LNCaP clone FGC (cell line): ENCODE measurements around the gene ASCC1.
"Not testable (repeated sequence)": the region's sequence is repeated elsewhere in the genome, so short reads cannot be mapped to it uniquely, and the experiment has no call there.

ENCODE experiments used
- DNase-seq: peaks from one replicate; pipeline ENCODE4 v3.0.0-alpha.2; 2011; ENCODE audit warnings: low read depth
- H3K4me3 ChIP-seq: 2 replicates; pipeline ENCODE4 v1.5.1; 2011; ENCODE audit warnings: mild to moderate bottlenecking, low read depth, low read length, control low read depth
- TF ChIP-seq, protein P1 (sequence below): IDR thresholded peaks from 2 replicates; pipeline ENCODE4 v1.5.1; 2012; ENCODE audit warnings: mild to moderate bottlenecking; ENCODE audit not compliant: control insufficient read depth, insufficient read depth; ENCODE audit errors: extremely low read depth

Gene ASCC1

DNA sequence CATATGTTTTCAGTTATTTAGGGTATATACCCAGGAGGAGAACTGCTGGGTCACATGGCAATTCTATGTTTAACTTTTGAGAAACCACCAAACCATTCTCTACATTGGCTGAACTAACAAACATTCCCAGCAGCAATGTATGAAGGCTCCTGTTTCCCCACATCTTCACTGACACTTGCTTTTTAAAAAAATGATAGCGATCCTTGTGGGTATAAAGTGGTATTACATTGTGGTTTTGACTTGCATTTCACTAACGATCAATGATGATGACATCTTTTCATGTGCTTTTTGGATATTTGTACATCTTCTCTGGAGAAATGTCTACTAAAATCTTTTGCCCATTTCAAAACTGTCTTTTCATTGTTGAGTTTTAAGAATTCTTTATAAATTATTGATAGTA lies 51.5 kb downstream of the ASCC1 start:
- no peak for DNase-seq
- TF ChIP-seq, protein P1, sequence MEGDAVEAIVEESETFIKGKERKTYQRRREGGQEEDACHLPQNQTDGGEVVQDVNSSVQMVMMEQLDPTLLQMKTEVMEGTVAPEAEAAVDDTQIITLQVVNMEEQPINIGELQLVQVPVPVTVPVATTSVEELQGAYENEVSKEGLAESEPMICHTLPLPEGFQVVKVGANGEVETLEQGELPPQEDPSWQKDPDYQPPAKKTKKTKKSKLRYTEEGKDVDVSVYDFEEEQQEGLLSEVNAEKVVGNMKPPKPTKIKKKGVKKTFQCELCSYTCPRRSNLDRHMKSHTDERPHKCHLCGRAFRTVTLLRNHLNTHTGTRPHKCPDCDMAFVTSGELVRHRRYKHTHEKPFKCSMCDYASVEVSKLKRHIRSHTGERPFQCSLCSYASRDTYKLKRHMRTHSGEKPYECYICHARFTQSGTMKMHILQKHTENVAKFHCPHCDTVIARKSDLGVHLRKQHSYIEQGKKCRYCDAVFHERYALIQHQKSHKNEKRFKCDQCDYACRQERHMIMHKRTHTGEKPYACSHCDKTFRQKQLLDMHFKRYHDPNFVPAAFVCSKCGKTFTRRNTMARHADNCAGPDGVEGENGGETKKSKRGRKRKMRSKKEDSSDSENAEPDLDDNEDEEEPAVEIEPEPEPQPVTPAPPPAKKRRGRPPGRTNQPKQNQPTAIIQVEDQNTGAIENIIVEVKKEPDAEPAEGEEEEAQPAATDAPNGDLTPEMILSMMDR = no peak
- H3K4me3 ChIP-seq = no peak overlapping the region

DNA sequence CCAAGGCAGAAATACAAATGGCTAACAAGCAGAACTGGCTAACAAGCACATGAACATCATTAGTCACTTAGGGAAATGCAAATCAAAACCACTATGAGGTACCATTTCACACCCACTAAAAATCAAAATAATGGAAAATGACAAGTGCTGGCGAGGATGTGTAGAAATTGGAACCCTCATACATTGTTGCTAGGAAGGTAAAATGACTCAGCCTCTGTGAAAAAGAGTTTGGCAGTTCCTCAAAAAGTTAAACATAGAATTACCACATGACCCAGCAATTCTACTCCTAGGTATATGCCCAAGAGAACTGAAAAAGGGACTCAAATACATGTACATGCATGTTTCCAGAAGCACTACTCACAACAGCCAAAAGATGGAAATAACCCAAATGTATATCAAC lies 53.1 kb downstream of the ASCC1 start:
- no peak overlapping the region for H3K4me3 ChIP-seq
- TF ChIP-seq, protein P1 = no peak
- DNase-seq = no peak

DNA sequence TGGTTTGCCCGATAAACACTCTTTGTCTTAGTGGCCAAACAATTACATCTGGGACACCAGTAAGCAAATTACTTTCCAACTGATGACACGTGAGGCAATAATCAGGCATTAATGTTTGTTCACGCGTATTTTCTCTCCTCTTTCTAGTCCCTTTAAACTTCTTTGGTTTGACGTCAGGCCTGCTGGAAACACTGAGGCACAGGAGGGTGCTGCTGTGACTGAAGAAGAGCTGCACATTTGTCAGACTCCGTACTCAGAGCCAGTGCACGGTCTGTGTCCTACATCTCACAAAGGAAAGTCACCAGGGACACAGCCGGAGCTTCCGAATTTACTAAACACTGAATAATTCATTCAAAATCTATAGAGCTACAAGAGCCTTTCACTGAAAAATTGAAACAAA lies 57.9 kb downstream of the ASCC1 start:
- no peak for DNase-seq
- no peak overlapping the region for H3K4me3 ChIP-seq
- TF ChIP-seq, protein P1 = no peak

DNA sequence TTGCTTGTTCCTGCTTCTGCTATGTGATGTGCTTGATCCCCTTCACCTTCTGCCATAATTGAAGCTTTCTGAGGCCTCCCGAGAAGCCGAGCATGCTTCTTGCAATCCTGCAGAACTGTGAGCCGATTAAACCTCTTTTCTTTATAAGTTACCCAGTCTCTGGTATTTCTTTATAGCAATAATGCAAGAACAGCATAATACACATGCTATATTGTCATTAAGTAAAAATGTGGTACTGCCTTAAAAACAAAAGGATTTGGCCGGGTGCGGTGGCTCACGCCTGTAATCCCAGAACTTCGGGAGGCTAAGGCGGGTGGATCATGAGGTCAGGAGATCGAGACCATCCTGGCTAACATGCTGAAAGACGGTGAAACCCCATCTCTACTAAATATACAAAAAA lies 59.9 kb downstream of the ASCC1 start:
- TF ChIP-seq, protein P1 = no peak
- DNase-seq = no peak
- no peak overlapping the region for H3K4me3 ChIP-seq

DNA sequence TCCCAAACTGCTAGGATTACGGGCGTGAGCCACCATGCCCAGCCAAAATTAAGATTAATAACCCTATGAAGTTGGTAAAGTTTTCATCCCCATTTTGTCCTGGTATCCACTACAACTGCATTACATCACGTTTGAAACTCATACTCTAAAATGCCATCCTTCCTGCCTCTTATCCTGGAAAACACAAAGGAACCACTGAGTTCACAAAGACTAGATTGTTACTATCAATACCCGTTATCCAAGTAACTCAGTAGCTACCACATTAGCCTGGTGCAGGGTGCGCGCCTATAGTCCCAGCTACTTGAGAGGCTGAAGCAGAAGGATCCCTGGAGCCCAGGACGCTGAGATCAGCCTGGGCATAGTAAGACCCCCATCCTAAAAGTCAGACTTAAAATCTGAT lies 63.8 kb downstream of the ASCC1 start:
- H3K4me3 ChIP-seq = no peak overlapping the region
- TF ChIP-seq, protein P1 = no peak
- DNase-seq = no peak

DNA sequence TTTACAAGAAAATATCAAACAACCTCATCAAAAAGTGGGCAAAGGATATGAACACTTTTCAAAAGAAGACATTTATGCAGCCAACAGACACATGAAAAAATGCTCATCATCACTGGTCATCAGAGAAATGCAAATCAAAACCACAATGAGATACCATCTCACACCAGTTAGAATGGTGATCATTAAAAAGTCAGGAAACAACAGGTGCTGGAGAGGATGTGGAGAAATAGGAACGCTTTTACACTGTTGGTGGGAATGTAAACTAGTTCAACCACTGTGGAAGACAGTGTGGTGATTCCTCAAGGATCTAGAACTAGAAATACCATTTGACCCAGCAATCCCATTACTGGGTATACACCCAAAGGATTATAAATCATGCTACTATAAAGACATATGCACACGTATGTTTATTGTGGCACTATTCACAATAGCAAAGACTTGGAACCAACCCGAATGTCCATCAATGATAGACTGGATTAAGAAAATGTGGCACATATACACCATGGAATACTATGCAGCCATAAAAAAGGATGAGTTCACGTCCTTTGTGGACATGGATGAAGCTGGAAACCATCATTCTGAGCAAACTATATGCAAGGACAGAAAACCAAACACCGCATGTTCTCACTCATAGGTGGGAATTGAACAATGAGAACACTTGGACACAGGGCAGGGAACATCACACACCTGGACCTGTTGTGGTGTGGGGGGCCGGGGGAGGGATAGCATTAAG lies 65.2 kb downstream of the ASCC1 start:
- H3K4me3 ChIP-seq = not testable (repeated sequence)

DNA sequence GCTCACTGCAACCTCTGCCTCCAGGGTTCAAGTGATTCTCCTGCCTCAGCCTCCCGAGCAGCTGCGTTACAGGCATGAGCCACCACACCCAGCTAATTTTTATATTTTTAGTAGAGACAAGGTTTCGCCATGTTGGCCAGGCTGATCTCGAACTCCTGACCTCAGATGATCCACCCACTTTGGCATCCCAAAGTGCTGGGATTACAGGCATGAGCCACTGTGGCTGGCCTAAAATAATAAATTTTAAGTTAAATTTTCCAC lies 68.8 kb downstream of the ASCC1 start:
- H3K4me3 ChIP-seq, DNase-seq: not testable (repeated sequence)

More for the DNA sequence above, 65.2 kb downstream of the ASCC1 start:
- not testable (repeated sequence) for DNase-seq

DNA sequence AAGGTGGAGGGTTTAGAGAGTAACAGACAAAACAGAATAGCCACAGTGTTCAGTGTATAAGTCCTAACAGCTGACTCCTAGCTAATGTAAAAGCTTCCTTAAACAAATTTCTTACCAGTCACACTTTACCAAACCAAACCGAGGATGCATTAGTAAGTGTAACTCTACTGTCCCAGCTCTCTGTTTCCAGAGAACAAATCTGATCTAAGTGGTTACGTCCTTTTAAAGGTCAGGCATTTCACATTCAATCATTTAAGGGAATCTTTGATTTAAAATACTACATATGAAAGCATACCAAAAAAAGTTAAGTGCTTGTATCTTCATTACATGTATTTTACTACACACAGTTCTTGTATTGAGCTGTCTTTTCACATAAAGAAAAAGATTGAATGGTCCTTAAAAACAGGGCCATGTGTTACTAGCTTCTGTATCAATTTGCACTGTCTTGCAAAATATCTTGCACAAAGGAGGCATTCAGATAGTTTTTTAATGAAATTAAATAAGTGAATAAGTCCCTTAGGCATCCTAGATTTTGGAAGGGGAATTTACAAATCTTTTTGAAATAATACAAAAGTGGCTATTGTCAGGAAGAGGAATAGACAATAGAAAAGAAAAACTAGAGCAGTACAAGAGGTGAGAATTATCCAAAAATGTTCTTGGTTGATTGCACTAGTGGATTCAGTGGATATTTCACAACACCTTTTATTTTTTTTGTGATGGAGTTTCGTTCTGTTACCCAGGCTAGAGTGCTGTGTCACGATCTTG lies 69.3 kb downstream of the ASCC1 start:
- H3K4me3 ChIP-seq = no peak overlapping the region
- DNase-seq = no peak

More for the DNA sequence above, 69.3 kb downstream of the ASCC1 start:
- TF ChIP-seq, protein P1 = no peak
